H9 (cell line): Measurements from ENCODE around the gene AK4. TPM values are rescaled to one million over a fixed set of nuclear protein-coding genes. Genes with fewer than 3 reads are reported as not detected.

Experiments
- DNase-seq: peaks from one replicate; pipeline ENCODE4 v3.0.0-alpha.2; 2017
- H2AFZ ChIP-seq: one replicate; pipeline ENCODE4 v1.6.1; 2013; ENCODE audit warnings: mild to moderate bottlenecking, low read length, control low read depth, moderate library complexity
- H2AK5ac ChIP-seq: 2 replicates; pipeline ENCODE4 v1.6.1; 2013; ENCODE audit warnings: low read length, control low read depth, mixed read lengths; ENCODE audit not compliant: insufficient read length
- H2BK120ac ChIP-seq: one replicate; pipeline ENCODE4 v1.6.1; 2013; ENCODE audit warnings: low read depth, mild to moderate bottlenecking, low read length, control low read depth, inconsistent platforms; ENCODE audit not compliant: poor library complexity, severe bottlenecking
- H2BK12ac ChIP-seq: 2 replicates; pipeline ENCODE4 v1.6.1; 2013; ENCODE audit warnings: low read length, control low read depth, mixed read lengths, low read depth; ENCODE audit not compliant: insufficient read length
- H2BK15ac ChIP-seq: 2 replicates; pipeline ENCODE4 v1.6.1; 2013; ENCODE audit warnings: low read depth, low read length, control low read depth
- H2BK20ac ChIP-seq: one replicate; pipeline ENCODE4 v1.6.1; 2013; ENCODE audit warnings: low read depth, mild to moderate bottlenecking, low read length, control low read depth, inconsistent platforms; ENCODE audit not compliant: poor library complexity, severe bottlenecking
- H2BK5ac ChIP-seq: 2 replicates; pipeline ENCODE4 v1.6.1; 2013; ENCODE audit warnings: low read length, control low read depth, mixed read lengths; ENCODE audit not compliant: insufficient read length
- H3K14ac ChIP-seq: 2 replicates; pipeline ENCODE4 v1.6.1; 2013; ENCODE audit warnings: low read length, control low read depth; ENCODE audit not compliant: insufficient read depth
- H3K18ac ChIP-seq: 2 replicates; pipeline ENCODE4 v1.6.1; 2013; ENCODE audit warnings: low read depth, mild to moderate bottlenecking, mixed read lengths, low read length, control low read depth; ENCODE audit not compliant: insufficient read length
- H3K23ac ChIP-seq: 2 replicates; pipeline ENCODE4 v1.6.1; 2013; ENCODE audit warnings: low read length, control low read depth, mixed read lengths, low read depth; ENCODE audit not compliant: insufficient read length
- H3K23me2 ChIP-seq: 2 replicates; pipeline ENCODE4 v1.6.1; 2013; ENCODE audit warnings: low read depth, mild to moderate bottlenecking, mixed read lengths, low read length, control low read depth; ENCODE audit not compliant: insufficient read length, poor library complexity, severe bottlenecking
- H3K27ac ChIP-seq: 2 replicates; pipeline ENCODE4 v1.5.1; 2013; ENCODE audit warnings: low read length, control low read depth, mixed read lengths, low read depth; ENCODE audit not compliant: insufficient read length
- H3K27me3 ChIP-seq: 2 replicates; pipeline ENCODE4 v1.6.1; 2013; ENCODE audit warnings: low read length, control low read depth, inconsistent platforms; ENCODE audit not compliant: insufficient read depth
- H3K4ac ChIP-seq: 2 replicates; pipeline ENCODE4 v1.6.1; 2013; ENCODE audit warnings: low read depth, mild to moderate bottlenecking, control low read depth, inconsistent platforms, low read length, moderate library complexity
- H3K4me1 ChIP-seq: 2 replicates; pipeline ENCODE4 v1.6.1; 2013; ENCODE audit warnings: low read length, control low read depth, inconsistent platforms; ENCODE audit not compliant: insufficient read depth
- H3K4me2 ChIP-seq: 2 replicates; pipeline ENCODE4 v1.6.1; 2013; ENCODE audit warnings: low read length, control low read depth, mixed read lengths; ENCODE audit not compliant: insufficient read length, insufficient read depth
- H3K56ac ChIP-seq: 2 replicates; pipeline ENCODE4 v1.6.1; 2013; ENCODE audit warnings: low read depth, mild to moderate bottlenecking, mixed read lengths, low read length, control low read depth; ENCODE audit not compliant: insufficient read length
- H3K79me1 ChIP-seq: 2 replicates; pipeline ENCODE4 v1.6.1; 2013; ENCODE audit warnings: low read depth, mild to moderate bottlenecking, moderate library complexity, low read length, control low read depth, inconsistent platforms; ENCODE audit not compliant: insufficient read depth, poor library complexity, severe bottlenecking
- H3K79me2 ChIP-seq: 2 replicates; pipeline ENCODE4 v1.6.1; 2013; ENCODE audit warnings: low read length, control low read depth, inconsistent platforms; ENCODE audit not compliant: insufficient read depth
- H3K9ac ChIP-seq: 2 replicates; pipeline ENCODE4 v1.6.1; 2013; ENCODE audit warnings: low read length, control low read depth, mixed read lengths; ENCODE audit not compliant: insufficient read length; ENCODE audit errors: extremely low read depth
- H3K9me3 ChIP-seq: one replicate; pipeline ENCODE4 v1.6.1; 2013; ENCODE audit warnings: low read depth, low read length, inconsistent platforms; ENCODE audit not compliant: control insufficient read depth
- H3T11ph ChIP-seq: one replicate; pipeline ENCODE4 v1.6.1; 2013; ENCODE audit warnings: mild to moderate bottlenecking, low read length, control low read depth, inconsistent platforms
- H4K20me1 ChIP-seq: one replicate; pipeline ENCODE4 v1.6.1; 2013; ENCODE audit not compliant: control insufficient read depth, insufficient read length, insufficient read depth
- H4K5ac ChIP-seq: 2 replicates; pipeline ENCODE4 v1.6.1; 2013; ENCODE audit warnings: low read depth, mild to moderate bottlenecking, mixed read lengths, low read length, control low read depth; ENCODE audit not compliant: insufficient read length
- H4K8ac ChIP-seq: replicated peaks from 2 replicates; pipeline ENCODE4 v1.6.1; 2013; ENCODE audit warnings: low read length, control low read depth, mixed read lengths, low read depth; ENCODE audit not compliant: insufficient read length
- H4K91ac ChIP-seq: 2 replicates; pipeline ENCODE4 v1.6.1; 2013; ENCODE audit warnings: low read depth, mild to moderate bottlenecking, moderate library complexity, mixed read lengths, low read length, control low read depth; ENCODE audit not compliant: insufficient read length
- H3K27ac Mint-ChIP-seq, 3 experiments: 2 replicates in 2 of 3; 3 replicates in 1 of 3; pipeline ENCODE4 v1.8.0; 2020 to 2021; ENCODE audit warnings: mixed read lengths in 3 of 3, mild to moderate bottlenecking in 1 of 3, moderate library complexity in 1 of 3
- H3K27me3 Mint-ChIP-seq: 2 replicates; pipeline ENCODE4 v1.8.0; 2021; ENCODE audit warnings: low read depth, mild to moderate bottlenecking, moderate library complexity, mixed read lengths
- H3K36me3 Mint-ChIP-seq, 3 experiments: 2 replicates in 2 of 3; 3 replicates in 1 of 3; pipeline ENCODE4 v1.8.0; 2020 to 2021; ENCODE audit warnings: low read depth in 3 of 3, mixed read lengths in 3 of 3; ENCODE audit not compliant: insufficient read depth in 1 of 3
- H3K4me1 Mint-ChIP-seq, 2 experiments: 2 replicates each; pipeline ENCODE4 v1.8.0; 2020; ENCODE audit warnings: mixed read lengths in 2 of 2
- H3K4me3 Mint-ChIP-seq, 2 experiments: 2 replicates in 1 of 2; 3 replicates in 1 of 2; pipeline ENCODE4 v1.8.0; 2020 to 2021; ENCODE audit warnings: mild to moderate bottlenecking in 2 of 2, mixed read lengths in 2 of 2, moderate library complexity in 1 of 2
- H3K9me3 Mint-ChIP-seq, 2 experiments: 2 replicates in 1 of 2; 3 replicates in 1 of 2; pipeline ENCODE4 v1.8.0; 2020; ENCODE audit warnings: mild to moderate bottlenecking in 2 of 2, mixed read lengths in 2 of 2, moderate library complexity in 1 of 2
- WGBS: extraction: QIAGEN DNeasy Blood & Tissue Kit; methylation state at CpG from one replicate; pipeline ENCODE4 v1.1.7; 2013; ENCODE audit warnings: missing lambda C conversion rate, low lambda C conversion rate, mixed read lengths; ENCODE audit not compliant: insufficient read length; ENCODE audit errors: extremely low coverage; 5-methylcytosine and 5-hydroxymethylcytosine counted together
- total RNA-seq: library from RNA; stranded (reverse); gene quantifications from 2 replicates; pipeline ENCODE4 v1.2.1, GENCODE V29; 2021
- TF ChIP-seq, protein P1 (sequence below): fragments of 200-600 bp; sonication (generic); conservative IDR thresholded peaks from 3 replicates; pipeline ENCODE4 v1.8.0; 2021; ENCODE audit warnings: antibody characterized with exemption, mild to moderate bottlenecking

The AK4 gene
- total RNA-seq, 1 experiment from 2014 or later, result 45.6 TPM

DNA sequence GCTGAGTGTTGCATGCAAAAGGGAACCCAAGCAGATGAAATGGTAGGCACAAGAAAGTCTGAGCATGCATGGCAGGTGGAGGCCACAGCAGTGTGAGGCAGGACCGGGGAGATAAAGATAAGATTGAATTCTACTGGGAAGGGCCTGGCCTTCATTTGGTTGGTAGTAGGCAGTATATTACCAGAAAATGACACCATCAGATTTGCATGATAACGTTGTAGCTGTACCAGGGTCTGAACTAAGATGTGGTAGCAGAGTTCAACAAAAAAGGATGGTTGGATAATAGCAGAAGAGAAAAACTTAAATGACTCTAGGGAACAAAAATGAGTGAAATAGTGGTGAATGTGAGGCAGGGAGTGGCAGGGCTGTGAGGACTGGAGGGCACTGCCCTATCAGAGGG, 85.8 kb downstream of the AK4 start:
- WGBS, result no CpG with 5 or more reads among the region's 2 CpGs
- Histone ChIP-seq H2BK20ac (no peak overlapping the region), H2BK5ac (no peak overlapping the region), H4K5ac (no peak overlapping the region), H2BK15ac (no peak overlapping the region), H3K79me2 (no peaks in the 10 kb centered on the region), H3K23me2 (no peaks in the 10 kb centered on the region), H3K4me1 (no peaks in the 10 kb centered on the region; the same call in 1 of the 2 replicates), H3K9ac (no peak overlapping the region), H3K4me2 (no peak overlapping the region), H2AK5ac (no peak overlapping the region), H3K23ac (no peak overlapping the region), H3K9me3 (no peaks in the 10 kb centered on the region), H3T11ph (no peak overlapping the region), H2AFZ (no peak overlapping the region), H3K79me1 (no peaks in the 10 kb centered on the region), H3K56ac (no peak overlapping the region), H3K4ac (no peak overlapping the region), H2BK12ac (no peak overlapping the region), H4K91ac (no peak overlapping the region), H4K20me1 (no peaks in the 10 kb centered on the region), H4K8ac (no peak overlapping the region), H3K14ac (no peak overlapping the region), H3K18ac (no peak overlapping the region), H3K27me3 (no peaks in the 10 kb centered on the region), H2BK120ac (no peak overlapping the region), H3K27ac (no peak overlapping the region)
- H3K4me3 Mint-ChIP-seq, result no peak overlapping the region
- no peak for DNase-seq
- no peak overlapping the region for H3K27ac Mint-ChIP-seq
- H3K36me3 Mint-ChIP-seq, result peaks cover 3 to 5% (median 5%) of the 10 kb centered on the region in 3 experiments; a peak in 5 of 7 replicates
- H3K4me1 Mint-ChIP-seq, result peaks cover 4 to 5% of the 10 kb centered on the region in 2 experiments; a peak in 2 of 4 replicates
- H3K27me3 Mint-ChIP-seq, result no peaks in the 10 kb centered on the region
- peaks cover 0 to 9% of the 10 kb centered on the region in 2 experiments; a peak in 2 of 5 replicates for H3K9me3 Mint-ChIP-seq
- TF ChIP-seq, protein P1, sequence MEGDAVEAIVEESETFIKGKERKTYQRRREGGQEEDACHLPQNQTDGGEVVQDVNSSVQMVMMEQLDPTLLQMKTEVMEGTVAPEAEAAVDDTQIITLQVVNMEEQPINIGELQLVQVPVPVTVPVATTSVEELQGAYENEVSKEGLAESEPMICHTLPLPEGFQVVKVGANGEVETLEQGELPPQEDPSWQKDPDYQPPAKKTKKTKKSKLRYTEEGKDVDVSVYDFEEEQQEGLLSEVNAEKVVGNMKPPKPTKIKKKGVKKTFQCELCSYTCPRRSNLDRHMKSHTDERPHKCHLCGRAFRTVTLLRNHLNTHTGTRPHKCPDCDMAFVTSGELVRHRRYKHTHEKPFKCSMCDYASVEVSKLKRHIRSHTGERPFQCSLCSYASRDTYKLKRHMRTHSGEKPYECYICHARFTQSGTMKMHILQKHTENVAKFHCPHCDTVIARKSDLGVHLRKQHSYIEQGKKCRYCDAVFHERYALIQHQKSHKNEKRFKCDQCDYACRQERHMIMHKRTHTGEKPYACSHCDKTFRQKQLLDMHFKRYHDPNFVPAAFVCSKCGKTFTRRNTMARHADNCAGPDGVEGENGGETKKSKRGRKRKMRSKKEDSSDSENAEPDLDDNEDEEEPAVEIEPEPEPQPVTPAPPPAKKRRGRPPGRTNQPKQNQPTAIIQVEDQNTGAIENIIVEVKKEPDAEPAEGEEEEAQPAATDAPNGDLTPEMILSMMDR, result no peak
